ENCODE results near the gene PRKACA. TPM values are rescaled to one million over a fixed set of nuclear protein-coding genes. Genes with fewer than 3 reads are reported as not detected.

Gene PRKACA
- total and polyA plus RNA-seq, 10 of the 15 experiments (the other 5 are each of a cell fraction or from before 2014, with no cell fraction given) = 0.53 to 68.5 (median 11.2) TPM

GRCh38 chr19:14091081-14091812 is 26.3 kb downstream of the PRKACA start (continued):
- TF ChIP-seq ZNF622 (IDR thresholded peaks at IDR 0.05) (no peak), RELA (IDR thresholded peaks at IDR 0.05; ENCODE audit: borderline replicate concordance, partially characterized antibody) (peak; percentile 8), BCLAF1 (IDR thresholded peaks at IDR 0.05) (0 out of 2 replicates have a peak, but pooled peaks have one; percentile 69), RAD51 (IDR thresholded peaks at IDR 0.05) (no peak), SREBF1 (IDR thresholded peaks at IDR 0.05; ENCODE audit: low read length) (no peak), ZNF592 (IDR thresholded peaks at IDR 0.05) (no peak), ZBTB33 (IDR thresholded peaks at IDR 0.05) (no peak; the same call in 1 of the 2 replicates), PBX3 (IDR thresholded peaks at IDR 0.05; ENCODE audit: insufficient replicate concordance, low read depth, low read length) (no peak), ZNF384 (IDR thresholded peaks at IDR 0.05; ENCODE audit: borderline replicate concordance, low read depth, low read length) (peak; percentile 99), MEF2B (IDR thresholded peaks at IDR 0.05; ENCODE audit: partially characterized antibody, poor library complexity, severe bottlenecking) (peak; percentile 80), TARDBP (IDR thresholded peaks at IDR 0.05; ENCODE audit: borderline replicate concordance) (peak; percentile 77; the same call in 1 of the 2 replicates), SUPT20H (IDR thresholded peaks at IDR 0.05; ENCODE audit: borderline replicate concordance, control insufficient read depth, low read depth, low read length) (no peak), NKRF (conservative IDR thresholded peaks at IDR 0.05) (peak; percentile 76), CBX5 (IDR thresholded peaks at IDR 0.05; ENCODE audit: low read depth) (0 out of 2 replicates have a peak, but pooled peaks have one; percentile 52), CHD4 (IDR thresholded peaks at IDR 0.05) (no peak), CHD2 (IDR thresholded peaks at IDR 0.05; ENCODE audit: borderline replicate concordance, low read depth, low read length) (peak; percentile 56; the same call in 1 of the 2 replicates)

Data from GM12878 (cell line).